ENCODE measurements around the gene PAX2.
A peak's percentile ranks its signal among the peaks of the same experiment; 100 is the strongest.
"Not testable (repeated sequence)": the region's sequence is repeated elsewhere in the genome, so short reads cannot be mapped to it uniquely, and the experiment has no call there.

The PAX2 gene

GRCh38 chr10:100744987-100745881, at the start of gene PAX2:
PAX2 (plus strand) TSS chr10:100745582; CDS start chr10:100746261, 679 bp downstream.
- in situ Hi-C loops (cut with HindIII; ENCODE audit: low pct_ligation_motif_present, low pct_unique_long_range_greater_than_20kb, low sequenced_read_pairs), result no loop called here
- peak; percentile 90 for DNase-seq

DNA sequence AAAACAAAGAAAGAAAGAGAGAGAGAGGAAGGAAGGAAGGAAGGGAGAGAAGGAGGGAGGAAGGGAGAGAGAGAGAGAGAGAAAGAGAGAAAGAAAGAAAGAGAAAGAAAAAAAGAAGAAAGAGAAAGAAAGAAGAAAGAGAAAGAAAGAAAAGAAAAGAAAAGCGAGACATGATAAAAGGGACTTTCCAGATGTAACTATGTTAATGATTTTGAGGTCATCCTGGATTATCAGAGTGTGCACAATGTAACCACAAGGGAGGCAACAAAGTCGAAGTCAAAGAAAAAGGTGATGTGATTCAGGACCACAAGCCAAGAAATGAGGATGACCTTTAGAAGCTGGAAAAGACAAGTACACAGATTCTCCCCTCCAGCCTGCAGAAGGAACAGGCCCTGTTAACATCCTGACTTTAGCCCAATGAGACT, 48.9 kb upstream of the PAX2 start:
- in situ Hi-C loops (cut with HindIII; ENCODE audit: low pct_ligation_motif_present, low pct_unique_long_range_greater_than_20kb, low sequenced_read_pairs), result no loop called here

GRCh38 chr10:100697070-100697469, 48.3 kb upstream of the PAX2 start:
- DNase-seq, result peak; percentile 92
- in situ Hi-C loops (cut with HindIII; ENCODE audit: low pct_ligation_motif_present, low pct_unique_long_range_greater_than_20kb, low sequenced_read_pairs), result no loop called here

More for the DNA sequence above, 48.9 kb upstream of the PAX2 start:
- DNase-seq, result peak; percentile 33

DNA sequence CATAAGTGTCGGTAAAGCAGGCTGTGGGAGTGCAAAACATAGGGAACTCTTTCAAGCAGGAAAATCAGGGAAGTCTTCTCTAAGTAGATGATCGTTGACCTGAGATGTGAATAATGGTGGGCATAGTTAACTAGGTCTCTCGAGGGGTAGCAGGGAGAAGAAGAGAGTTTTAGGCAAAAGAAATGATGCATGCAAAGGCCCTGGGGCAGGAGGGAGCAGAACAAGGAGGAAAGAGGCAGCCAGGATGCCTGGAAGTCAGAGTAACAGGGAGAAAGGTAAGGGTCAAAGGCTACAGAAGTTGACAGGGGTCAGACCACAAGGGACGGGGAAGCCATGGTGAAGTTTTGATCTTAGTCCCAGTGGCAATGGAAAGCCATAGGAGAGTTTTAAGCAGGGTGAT, 47.8 kb upstream of the PAX2 start:
- DNase-seq, result no peak
- in situ Hi-C loops (cut with HindIII; ENCODE audit: low pct_ligation_motif_present, low pct_unique_long_range_greater_than_20kb, low sequenced_read_pairs), result no loop called here

GRCh38 chr10:100701704-100702103, 43.7 kb upstream of the PAX2 start:
- in situ Hi-C loops (cut with HindIII; ENCODE audit: low pct_ligation_motif_present, low pct_unique_long_range_greater_than_20kb, low sequenced_read_pairs); DNase-seq: not testable (repeated sequence)

DNA sequence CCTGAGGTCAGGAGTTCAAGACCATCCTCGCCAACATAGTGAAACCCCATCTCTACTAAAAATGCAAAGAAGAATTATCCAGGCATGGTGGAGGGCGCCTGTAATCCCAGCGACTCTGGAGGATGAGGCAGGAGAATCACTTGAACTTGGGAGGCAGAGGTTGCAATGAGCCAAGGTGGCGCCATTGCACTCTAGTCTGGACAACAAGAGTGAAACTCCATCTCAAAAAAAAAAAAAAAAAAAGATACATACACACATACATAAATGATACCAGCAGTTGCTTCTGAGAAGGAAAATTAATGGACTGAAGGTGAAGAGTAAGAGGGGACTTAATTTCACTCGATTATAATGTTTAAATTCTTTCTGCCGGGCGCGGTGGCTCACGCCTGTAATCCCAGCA, 40.2 kb upstream of the PAX2 start:
- in situ Hi-C loops (cut with HindIII; ENCODE audit: low pct_ligation_motif_present, low pct_unique_long_range_greater_than_20kb, low sequenced_read_pairs), result no loop called here
- peak; percentile 35 for DNase-seq

GRCh38 chr10:100707261-100707848, 38.0 kb upstream of the PAX2 start:
- in situ Hi-C loops (cut with HindIII; ENCODE audit: low pct_ligation_motif_present, low pct_unique_long_range_greater_than_20kb, low sequenced_read_pairs), result no loop called here
- DNase-seq, result no peak

DNA sequence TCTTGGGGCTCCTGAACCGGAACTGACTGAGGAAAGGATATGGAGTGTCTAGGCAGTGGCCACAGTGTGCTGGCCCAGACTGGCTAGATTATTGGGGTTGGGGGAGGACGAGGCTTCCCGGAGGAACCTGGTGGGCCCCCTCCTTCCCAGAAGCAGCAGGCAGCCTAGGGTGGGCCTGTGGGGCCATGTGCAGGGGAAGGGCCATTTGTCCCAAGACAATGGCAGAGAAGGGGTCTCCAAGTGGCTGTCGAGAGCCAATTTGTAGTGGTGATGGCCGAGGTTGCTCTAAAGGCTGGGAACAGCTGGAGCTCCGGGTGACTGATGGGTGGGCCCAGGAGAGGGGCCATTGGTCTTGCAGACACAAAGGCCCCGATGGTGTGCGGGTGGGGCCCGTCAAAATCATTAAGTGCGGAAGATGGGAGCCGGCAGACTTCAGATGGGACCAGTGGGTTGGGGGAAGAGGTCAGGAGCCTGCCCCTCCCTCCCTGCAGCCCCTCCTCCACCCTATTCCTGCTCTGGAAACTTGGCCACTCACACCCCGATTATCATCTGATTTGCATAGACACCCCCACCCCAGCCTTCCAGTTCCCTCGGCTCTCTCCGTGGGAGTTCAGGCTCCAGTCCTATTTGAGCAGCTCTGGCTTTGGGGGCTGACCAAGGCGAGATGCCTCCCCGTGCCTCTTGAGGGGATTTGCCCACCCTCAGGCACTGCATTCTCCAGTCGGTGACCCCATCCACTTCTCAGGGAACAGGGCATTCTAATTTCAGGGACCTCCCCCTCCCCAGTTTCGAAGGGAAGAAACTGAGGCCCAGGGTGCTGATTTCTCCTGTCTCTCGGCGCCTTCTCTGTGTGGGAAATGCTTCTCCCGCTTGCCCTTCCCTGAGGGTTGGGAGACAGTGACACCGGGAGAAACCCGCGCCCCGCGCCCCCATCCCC, 36.0 kb upstream of the PAX2 start:
- DNase-seq, result no peak
- in situ Hi-C loops (cut with HindIII; ENCODE audit: low pct_ligation_motif_present, low pct_unique_long_range_greater_than_20kb, low sequenced_read_pairs), result no loop called here

DNA sequence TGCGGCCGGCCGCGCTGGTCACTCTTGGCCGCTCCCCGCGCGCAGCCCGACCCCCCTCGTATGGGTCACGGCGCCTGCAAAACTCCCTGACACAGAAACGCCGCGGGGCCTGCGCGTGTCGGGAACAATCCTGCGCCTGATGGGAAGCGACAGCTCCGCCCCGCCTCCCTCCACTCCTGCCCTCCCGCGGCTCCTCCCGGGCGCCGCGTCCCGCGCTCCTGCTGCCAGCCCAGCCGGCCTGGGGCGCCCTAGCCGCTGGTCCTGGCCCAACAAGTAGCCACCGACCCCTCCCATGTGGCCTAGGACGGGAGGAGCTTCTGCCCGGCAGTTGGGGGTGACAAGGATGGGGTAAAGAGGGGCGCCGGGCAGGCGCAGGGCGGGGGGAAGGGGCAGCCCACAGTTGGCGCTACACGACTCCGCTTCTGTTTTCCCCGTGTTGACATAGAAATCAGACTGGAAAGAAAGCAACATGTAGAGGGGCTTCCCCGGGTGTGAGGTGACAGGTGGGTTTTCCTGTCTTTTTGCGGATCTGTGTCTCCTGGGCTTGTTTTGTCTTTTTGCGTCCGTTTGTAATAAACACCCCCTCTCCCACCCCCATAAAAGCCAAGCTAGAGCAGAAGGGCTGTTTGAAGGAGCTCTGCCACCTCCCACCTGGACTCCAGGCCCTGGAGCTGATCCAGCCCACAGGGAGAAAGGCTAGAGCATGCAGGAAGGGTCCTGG, 35.1 kb upstream of the PAX2 start:
- in situ Hi-C loops (cut with HindIII; ENCODE audit: low pct_ligation_motif_present, low pct_unique_long_range_greater_than_20kb, low sequenced_read_pairs), result no loop called here

GRCh38 chr10:100713049-100713858, 32.1 kb upstream of the PAX2 start:
- in situ Hi-C loops (cut with HindIII; ENCODE audit: low pct_ligation_motif_present, low pct_unique_long_range_greater_than_20kb, low sequenced_read_pairs), result no loop called here
- DNase-seq, result no peak

More for the DNA sequence above, 35.1 kb upstream of the PAX2 start:
- peak; percentile 67 for DNase-seq

DNA sequence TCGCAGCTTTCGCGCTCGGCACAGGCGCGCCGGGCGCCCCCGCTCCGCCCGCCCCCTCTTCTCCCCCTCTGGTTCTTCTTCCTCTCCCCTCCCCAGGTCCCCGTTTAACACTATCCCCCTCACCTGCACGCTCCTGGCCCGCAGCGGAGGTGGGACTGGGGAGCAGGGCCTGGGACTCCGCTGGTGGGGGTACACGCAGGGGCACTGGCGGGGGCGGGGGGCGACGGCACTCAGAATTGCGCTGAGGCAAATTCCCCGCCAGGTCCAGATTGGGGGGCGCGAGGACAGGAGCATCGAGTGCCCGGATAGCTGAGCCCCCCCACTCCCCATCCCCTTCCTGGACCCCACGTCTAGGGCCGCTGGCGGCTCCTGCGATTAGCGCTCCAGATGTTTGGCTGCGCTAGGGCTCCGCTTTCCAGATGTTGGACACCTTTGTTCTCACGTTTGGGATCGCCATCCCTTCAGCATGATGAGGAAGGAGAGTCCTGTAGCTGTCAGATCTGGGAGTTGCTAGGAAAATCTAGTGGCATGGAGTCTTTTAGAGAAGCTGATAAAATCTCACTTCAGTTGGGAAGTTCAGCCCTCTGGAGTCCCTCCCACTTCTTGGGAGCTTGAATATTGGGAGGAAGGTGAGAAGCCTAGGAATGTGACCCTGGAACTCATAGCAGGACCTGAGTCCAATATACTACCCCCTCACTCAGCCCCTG, 31.4 kb upstream of the PAX2 start:
- no peak for DNase-seq
- in situ Hi-C loops (cut with HindIII; ENCODE audit: low pct_ligation_motif_present, low pct_unique_long_range_greater_than_20kb, low sequenced_read_pairs), result no loop called here

GRCh38 chr10:100714566-100714950, 30.8 kb upstream of the PAX2 start:
- in situ Hi-C loops (cut with HindIII; ENCODE audit: low pct_ligation_motif_present, low pct_unique_long_range_greater_than_20kb, low sequenced_read_pairs), result no loop called here
- no peak for DNase-seq

DNA sequence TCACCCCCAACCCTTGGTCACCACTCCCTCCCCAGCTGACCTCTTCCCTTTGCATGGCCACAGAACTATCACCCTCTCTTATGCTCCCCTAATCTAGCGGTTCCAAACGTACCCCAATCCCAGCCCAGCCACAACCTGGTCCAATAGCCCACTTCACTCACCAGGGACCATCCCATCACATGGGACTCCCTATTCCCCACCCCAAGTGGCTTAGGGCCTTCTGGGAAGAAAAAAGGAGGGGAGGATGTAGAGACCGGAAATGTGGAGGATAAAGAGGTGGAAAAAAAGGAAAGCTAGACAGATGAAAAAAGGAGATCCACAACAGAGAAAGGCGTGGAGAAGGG, 30.3 kb upstream of the PAX2 start:
- in situ Hi-C loops (cut with HindIII; ENCODE audit: low pct_ligation_motif_present, low pct_unique_long_range_greater_than_20kb, low sequenced_read_pairs), result no loop called here
- no peak for DNase-seq

- no peak for DNase-seq
- in situ Hi-C loops (cut with HindIII; ENCODE audit: low pct_ligation_motif_present, low pct_unique_long_range_greater_than_20kb, low sequenced_read_pairs), result no loop called here
These were observed 29.7 kb upstream of the PAX2 start for GRCh38 chr10:100715445-100716385.

- in situ Hi-C loops (cut with HindIII; ENCODE audit: low pct_ligation_motif_present, low pct_unique_long_range_greater_than_20kb, low sequenced_read_pairs), result no loop called here
- DNase-seq, result no peak
These were observed 28.2 kb upstream of the PAX2 start for GRCh38 chr10:100717166-100717565.

DNA sequence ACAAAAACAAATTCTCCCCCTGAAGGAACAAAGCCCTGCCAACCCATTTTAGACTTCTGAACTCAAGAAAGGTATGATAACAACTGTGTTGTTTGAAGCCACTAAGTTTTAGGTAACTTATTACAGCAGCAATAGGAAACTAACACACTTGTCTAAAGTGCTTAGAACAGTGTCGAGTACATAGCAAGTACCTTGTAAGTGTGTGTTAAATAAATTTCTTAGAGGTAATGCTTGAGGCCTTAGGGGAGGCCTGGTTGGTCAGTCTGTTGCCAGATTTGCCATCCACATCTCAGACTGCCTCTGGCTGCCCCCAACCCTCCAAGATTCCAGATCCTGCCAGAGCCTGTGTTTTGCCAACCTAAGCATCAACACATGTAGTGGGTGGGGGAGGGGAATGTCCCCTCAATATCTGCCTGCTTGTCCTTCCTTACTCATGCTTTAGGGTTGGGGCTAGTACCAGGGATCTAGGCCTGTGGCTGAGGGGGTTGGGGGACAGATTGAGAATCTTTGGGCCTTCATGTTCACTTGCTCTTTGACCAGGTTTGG, 27.1 kb upstream of the PAX2 start:
- in situ Hi-C loops (cut with HindIII; ENCODE audit: low pct_ligation_motif_present, low pct_unique_long_range_greater_than_20kb, low sequenced_read_pairs), result no loop called here
- DNase-seq, result no peak
